ENCODE measurements around the gene THBS1. TPM values are rescaled to one million over a fixed set of nuclear protein-coding genes. Genes with fewer than 3 reads are reported as not detected.

THBS1 gene
- total RNA-seq, 1 donor from 2014 or later, result 4,129 TPM

DNA sequence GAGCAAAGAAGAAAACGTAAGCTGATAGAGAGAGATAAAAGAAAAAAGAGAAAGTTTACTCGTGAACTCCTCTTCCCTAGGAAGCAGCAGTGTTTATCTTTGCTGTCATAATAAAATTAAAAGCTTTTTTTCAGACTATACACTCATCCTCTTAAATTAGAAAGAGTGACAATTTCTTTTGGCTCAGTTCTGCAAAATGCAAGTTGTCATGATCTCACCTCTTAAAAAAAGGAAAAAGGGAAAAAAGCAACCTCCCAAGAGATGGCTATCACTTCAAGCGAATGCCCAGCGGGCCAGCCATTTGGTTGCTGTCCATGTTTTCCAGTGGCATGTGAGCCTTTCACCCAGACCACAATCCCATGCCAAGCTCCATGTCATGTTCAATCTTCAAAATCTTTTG, 7.0 kb upstream of the THBS1 start:
- peak; percentile 55 for DNase-seq (ENCODE audit: low read depth in 2 of 2)

DNA sequence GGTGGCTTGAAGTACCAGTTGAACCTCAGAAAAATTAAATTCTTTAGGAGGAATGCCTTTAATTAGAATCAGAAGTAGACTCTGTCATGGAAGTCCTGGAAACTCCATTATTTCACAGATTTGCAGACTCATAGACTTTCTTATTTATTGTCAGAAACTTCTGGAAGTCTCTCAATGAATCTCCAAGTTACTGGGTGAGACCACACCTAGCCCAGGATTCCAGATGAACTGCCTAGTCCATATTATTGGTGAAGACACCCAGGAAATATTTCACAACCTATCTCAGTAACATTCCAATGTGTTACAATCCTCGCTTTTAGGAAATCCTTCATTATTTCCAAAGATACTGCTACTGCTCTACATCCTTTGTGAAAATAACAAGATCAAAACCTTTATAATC, 6.5 kb upstream of the THBS1 start:
- no peak for DNase-seq (ENCODE audit: low read depth in 2 of 2)

DNA sequence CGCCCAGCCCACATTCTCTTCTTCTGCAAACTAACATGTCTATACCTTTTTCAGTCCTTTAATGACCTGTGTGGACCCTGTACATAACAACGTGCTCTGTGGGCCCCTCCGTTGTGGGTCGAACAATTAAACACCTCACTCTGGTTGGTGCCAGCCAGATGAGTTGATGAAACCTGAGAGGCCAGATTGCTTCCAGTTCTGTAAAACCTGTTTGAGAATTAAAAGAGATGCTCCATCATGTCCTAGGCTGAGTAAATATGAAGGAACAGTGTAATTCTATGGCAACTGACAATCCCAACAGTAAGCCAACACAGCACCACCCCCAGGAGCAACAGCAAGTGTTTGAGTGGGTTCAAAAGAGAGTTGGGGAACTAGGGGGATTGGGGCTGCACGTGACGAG, 5.7 kb upstream of the THBS1 start:
- DNase-seq (ENCODE audit: low read depth in 2 of 2), result no peak

DNA sequence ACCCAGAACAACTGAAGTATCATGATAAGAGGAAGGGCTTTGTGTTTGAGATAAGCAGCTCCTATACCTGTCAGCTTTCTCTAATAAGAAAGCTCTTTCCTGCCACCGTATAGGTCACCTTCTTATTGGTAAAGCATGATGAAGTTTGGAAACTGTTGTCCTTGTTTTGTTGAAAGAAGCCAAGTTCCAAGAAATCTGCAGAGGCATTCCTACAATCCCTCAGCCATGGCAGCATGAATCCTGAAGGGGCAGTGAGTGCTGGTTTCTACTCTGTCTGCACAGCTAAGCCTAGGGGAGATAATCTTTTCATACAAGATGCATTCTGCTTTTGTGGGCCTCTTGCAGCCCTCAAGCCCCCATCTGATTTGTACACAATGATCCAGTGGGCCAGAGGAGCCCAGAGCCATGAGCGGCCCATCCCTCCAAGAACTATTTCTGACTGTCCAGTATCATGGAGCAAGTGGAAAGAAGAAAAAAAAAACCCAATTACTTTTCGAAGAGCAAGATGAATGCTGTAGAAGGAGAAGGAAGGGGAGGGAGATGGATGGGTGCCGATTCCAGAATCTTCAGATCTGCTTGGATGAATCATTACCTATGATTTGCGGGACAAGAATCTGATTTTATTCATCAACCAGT, 1.9 kb upstream of the THBS1 start:
- peak in 1 of 2 donors; percentile 60 for DNase-seq (ENCODE audit: low read depth in 2 of 2)

DNA sequence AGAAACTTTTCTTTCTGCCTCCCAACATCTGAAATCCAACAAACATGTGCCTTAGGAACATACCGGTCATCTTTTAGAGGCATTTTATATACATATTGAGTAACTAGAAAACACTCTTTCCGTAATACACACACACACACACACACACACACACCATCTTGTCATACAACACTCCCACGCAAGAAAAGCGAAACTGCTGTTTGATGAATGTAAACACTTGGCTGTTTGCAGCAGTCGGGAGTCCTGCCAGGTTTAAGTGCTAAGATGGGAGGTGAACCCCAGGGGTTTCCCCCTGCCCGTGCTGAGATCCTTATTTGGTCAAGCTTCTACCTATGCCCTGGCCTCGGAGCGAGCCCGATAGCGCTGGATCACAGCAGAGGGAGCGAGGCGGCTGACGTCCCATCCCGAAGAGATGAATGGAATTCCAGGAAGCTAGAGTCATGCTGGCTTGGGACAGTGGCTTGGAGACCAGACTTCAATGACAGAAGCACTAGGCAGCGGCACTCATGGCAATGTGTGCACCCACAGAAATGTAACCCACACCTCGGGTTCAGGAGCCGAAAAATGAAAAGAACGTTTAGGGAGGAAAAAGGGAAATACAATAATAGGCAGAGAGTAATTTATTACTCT, 1.3 kb upstream of the THBS1 start:
- peak; percentile 85 to 94 for DNase-seq (ENCODE audit: low read depth in 2 of 2)

DNA sequence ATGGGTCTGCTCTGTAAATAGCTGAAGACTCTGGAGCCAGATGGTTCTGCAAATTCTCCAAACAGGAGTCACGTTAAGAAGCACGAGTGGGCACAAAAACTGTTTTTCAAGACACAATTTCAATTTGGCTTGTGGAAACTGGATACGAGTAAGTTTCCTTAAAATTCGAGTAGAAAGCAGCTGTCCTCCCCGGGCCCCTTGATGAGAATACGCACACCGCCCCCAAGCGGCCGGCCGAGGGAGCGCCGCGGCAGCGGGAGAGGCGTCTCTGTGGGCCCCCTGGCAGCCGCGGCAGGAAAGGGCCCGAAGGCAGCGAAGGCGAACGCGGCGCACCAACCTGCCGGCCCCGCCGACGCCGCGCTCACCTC, 778 bp upstream of the THBS1 start:
- DNase-seq (ENCODE audit: low read depth in 2 of 2), result peak; percentile 74 to 95

DNA sequence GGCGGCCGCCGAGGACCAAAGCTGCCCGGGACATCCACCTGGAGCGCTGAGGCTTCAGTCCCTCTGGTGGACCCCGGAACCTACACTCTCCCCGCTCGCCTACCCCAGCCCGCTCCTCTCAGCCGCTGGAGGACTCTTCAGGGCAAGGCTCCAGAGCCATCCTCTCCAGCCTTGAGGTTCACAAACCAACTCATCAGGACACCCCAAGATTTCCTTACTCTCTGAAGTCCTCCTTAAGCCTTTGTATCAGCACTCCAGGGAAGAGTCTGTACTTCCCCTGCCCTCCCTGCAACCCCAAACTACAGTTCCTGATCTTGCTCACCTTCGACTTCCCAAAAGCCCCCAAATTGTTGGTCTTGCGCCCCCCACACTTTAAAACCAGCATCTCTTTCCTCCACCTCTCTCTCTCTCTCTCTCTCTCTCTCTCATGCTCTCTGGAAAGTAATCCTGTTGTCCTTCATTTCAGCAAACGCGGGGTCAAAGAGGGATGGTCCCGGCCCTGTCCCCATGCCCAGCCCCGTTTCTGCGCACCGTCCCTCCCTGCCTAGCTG, 438 bp downstream of the THBS1 start:
- no peak for DNase-seq (ENCODE audit: low read depth in 2 of 2)

DNA sequence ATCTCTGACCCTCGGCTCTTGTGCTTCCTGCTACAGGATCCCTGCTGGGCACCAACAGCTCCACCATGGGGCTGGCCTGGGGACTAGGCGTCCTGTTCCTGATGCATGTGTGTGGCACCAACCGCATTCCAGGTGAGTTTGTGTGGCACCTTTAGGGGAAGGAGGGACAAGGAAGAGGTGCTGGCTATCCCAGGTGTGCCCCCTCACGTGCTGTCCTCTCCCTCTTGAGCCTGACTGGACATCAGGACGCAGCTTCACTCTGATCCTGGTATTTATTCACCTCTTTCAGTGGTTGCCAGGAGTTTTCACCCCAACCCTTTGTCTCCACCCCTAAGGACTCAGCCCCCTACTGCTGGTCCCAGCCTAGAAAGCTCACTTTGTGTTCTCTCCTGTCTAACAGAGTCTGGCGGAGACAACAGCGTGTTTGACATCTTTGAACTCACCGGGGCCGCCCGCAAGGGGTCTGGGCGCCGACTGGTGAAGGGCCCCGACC, 960 bp downstream of the THBS1 start:
- peak in 1 of 2 donors; percentile 61 for DNase-seq (ENCODE audit: low read depth in 2 of 2)

DNA sequence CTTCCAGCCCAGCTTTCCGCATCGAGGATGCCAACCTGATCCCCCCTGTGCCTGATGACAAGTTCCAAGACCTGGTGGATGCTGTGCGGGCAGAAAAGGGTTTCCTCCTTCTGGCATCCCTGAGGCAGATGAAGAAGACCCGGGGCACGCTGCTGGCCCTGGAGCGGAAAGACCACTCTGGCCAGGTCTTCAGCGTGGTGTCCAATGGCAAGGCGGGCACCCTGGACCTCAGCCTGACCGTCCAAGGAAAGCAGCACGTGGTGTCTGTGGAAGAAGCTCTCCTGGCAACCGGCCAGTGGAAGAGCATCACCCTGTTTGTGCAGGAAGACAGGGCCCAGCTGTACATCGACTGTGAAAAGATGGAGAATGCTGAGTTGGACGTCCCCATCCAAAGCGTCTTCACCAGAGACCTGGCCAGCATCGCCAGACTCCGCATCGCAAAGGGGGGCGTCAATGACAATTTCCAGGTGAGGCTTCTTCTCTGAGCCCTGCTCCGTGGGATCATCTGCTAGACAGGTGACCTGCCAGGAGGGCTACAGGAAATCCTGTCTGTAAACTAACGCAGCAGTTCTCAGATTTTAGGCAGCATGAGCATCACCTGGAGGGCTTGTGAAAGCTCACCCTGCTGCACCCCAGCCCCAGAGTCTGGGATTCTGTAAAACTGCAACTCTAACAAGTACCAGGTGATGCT, 1.6 kb downstream of the THBS1 start:
- DNase-seq (ENCODE audit: low read depth in 2 of 2), result peak in 1 of 2 donors; percentile 48

DNA sequence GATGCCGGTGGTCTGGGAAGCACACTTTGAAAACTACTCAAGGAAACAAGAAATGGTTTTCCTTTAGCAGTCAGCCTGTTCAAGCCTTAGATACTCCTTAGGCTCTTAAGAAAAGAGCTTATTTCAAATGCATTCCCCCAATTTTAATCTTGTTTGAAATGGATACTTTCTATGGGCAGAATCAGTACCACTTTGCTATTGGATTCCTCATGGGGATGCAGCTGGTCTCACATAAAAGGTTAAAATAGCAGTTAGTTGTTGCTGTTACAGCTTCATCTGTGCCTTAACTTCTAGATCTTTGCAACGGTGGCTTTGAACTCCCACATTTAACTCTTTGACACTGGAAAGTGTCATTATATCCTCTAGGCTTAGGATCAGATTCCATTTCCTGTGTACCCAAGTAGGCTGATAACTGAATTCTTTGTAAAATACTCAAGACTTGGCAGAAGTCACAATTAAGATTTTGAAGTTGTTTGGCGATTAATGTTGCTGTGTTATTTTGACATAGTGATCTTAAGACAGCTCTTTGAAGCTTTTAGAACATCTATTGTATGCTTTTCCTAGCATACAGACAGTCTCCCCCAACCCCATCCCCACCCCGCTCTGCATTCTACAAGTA, 2.2 kb downstream of the THBS1 start:
- peak in 1 of 2 donors; percentile 27 for DNase-seq (ENCODE audit: low read depth in 2 of 2)

DNA sequence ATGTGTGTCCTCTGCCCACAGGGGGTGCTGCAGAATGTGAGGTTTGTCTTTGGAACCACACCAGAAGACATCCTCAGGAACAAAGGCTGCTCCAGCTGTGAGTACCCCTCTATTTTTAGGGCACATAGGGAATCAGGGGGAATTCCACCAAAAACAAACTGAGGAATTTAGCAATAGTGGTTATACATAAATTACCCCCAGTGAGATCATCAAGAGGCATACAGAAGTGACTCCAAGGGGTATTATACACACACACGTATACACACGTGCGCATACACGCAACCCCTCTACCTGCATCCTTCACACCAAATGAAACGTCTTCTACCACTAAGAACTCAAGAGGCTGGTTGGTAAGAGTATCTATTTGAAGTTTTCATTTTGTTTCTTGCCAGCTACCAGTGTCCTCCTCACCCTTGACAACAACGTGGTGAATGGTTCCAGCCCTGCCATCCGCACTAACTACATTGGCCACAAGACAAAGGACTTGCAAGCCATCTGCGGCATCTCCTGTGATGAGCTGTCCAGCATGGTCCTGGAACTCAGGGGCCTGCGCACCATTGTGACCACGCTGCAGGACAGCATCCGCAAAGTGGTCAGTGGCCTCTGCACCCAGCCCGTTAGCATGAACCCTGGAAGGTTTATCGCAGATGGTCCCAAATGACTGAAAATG, 2.9 kb downstream of the THBS1 start:
- DNase-seq (ENCODE audit: low read depth in 2 of 2), result peak in 1 of 2 donors; percentile 69

DNA sequence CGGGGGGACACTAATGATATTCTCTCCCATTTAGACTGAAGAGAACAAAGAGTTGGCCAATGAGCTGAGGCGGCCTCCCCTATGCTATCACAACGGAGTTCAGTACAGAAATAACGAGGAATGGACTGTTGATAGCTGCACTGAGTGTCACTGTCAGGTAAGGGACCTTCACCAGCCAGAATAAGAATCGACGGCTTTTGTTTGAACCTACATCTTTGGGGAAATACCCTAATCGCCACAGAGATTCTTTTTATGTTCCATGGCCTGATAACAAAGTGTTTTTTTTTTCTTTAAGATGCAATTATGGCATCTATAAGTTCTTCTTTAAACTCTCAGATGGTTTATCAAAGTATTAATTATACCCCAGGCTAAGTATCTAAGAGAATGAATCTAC, 3.4 kb downstream of the THBS1 start:
- DNase-seq (ENCODE audit: low read depth in 2 of 2), result no peak

DNA sequence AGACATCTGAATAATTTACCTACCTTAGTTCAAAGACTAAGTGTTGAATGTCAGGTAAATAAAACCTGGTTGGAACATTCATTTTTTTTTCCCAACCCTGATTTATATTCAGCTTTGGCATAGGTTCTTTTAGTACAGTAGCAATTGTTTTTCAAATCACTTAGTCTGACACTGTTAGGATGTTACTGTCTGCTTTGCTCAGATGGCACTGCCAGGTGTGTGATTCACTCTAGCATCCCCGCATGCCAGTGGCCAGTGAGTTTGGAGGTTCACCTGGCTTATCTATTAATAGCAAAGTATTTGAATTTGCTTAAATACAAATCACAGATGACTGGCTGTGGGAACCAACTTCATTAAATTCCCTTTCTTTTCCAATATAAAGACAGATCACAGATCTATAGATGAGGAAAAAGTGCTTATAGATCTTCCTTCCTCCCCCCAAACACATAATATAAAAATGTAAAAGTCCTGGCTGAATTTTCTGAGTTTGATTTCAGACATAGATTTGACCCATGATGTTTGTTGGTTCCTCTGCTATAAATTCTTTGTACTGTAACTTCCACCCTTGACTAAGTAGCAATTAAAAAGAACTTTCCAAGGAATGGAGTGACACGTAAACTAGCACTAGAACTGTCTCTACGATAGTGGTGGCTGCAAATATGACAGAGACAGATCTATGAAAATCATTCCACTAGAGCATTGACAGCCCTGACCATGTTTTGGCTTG, 3.9 kb downstream of the THBS1 start:
- peak in 1 of 2 donors; percentile 28 for DNase-seq (ENCODE audit: low read depth in 2 of 2)

DNA sequence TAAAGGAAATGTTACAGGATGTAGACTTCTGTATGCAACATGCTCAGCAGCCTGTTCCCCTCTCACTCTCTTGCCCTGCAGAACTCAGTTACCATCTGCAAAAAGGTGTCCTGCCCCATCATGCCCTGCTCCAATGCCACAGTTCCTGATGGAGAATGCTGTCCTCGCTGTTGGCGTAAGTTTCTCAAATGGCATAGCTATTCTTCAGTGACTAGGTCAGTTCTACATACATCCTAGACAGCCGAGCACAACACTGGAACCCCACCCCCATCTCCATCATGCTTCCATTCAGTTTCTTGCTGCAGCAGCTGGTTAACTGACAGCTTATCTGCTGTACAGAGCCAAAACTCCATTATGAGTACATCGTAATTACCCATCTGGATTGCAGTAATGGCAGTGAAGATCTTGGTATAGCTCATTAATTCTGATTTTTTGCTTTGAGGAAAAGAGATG, 4.5 kb downstream of the THBS1 start:
- peak in 1 of 2 donors; percentile 48 for DNase-seq (ENCODE audit: low read depth in 2 of 2)

DNA sequence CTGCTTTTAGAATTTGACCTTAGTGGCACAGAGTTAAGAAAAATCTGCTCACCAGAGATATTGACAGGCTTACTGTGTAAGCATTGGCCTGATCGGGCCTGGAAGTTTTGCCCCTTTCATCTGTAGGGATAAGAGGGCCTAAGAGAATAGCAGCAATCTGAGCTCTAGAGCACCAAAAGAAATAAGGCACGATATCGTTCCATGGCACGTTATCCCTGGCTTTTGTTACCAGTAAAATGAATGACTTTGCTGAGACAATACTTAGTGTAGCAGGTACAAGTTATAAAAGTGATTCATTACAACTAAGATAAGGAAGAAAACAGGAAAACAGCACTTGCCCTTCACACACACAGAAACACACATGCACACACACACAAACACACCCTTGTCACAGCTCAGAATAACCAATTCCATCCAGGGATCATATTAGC, 5.0 kb downstream of the THBS1 start:
- DNase-seq (ENCODE audit: low read depth in 2 of 2), result peak in 1 of 2 donors; percentile 37

DNA sequence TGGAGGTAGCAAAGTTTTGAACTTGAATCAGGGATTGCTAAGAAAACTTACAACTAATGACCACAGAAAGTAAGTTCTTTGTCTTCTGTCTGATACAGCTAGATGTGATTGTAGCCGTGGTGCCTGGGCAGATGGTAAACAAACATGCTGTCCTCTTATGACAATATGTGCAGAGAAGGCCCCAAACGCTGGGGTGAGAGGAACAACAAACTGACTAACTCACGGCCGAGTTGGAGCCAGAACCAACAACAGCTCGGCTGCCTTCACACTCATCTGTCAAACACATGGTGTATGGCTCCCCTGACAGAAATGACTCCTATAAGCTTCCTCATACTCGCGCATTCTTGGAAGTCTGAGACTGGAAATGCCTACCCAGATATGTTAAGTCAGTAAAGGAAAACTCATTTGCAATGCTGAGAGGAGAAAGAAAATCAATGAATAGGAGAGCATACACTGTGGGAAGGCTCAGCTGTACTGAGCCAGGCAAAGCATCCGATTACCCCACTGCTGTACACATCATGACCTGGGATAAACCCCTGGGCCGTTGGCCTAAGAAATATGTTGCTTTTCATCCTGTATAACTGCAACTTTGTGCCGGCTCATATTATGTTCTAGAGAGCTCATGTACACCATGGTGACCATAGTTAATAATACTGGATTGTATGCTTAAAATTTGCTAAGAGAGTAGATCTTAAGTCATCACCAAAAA, 5.7 kb downstream of the THBS1 start:
- peak; percentile 54 to 74 for DNase-seq (ENCODE audit: low read depth in 2 of 2)

DNA sequence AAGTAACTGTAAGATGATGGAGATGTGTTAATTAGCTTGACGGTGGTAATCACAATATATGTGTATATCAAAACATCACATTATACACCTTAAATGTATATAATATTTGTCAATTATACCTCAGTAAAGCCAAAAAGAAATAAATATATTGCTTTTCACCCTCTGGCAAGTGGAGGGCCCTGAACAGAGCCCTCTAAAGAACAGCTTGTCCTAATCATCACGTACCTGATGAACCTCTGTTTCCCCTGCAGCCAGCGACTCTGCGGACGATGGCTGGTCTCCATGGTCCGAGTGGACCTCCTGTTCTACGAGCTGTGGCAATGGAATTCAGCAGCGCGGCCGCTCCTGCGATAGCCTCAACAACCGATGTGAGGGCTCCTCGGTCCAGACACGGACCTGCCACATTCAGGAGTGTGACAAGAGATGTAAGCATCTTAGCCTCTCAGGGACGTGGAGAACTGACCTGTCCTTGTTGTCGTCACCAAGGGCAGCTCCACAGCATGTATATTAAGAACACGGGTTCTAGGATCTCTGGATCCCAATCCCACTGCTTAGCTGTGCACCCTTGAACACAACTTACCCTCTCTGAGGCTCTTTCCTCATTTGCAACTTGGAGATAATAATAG, 6.3 kb downstream of the THBS1 start:
- DNase-seq (ENCODE audit: low read depth in 2 of 2), result peak in 1 of 2 donors; percentile 51

DNA sequence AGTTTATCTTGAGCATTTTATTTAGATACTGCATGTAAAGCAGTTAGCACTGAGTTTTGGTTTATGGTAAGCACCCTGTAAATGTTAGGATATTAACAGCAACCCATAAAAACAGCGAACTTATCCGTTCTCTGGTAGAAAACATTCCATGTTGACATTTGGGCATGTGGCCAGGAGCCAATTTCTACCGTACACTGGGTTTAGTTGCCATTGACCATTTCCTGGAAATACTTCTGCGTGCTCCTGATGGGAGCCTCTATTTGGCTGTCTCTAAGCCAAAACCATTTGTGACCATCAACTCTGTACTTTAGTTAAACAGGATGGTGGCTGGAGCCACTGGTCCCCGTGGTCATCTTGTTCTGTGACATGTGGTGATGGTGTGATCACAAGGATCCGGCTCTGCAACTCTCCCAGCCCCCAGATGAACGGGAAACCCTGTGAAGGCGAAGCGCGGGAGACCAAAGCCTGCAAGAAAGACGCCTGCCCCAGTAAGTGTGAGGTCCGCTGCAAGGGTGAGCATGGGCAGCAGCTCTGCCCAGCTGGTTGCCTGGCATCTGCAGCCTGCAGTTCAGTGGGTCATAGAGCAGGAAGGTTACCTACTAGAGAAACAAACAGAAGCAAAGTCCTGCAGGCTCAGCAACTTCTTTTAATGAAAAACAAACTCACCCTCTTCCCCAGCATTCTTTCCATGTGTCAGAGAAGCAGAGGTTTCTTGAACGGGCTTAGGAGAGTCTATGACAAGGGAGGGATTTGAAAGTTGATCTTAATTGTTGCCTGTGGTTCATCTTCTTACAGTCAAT, 7.1 kb downstream of the THBS1 start:
- peak; percentile 59 to 61 for DNase-seq (ENCODE audit: low read depth in 2 of 2)
